K562 (cell line): ENCODE data around the gene ABCC1. TPM values are rescaled to one million over a fixed set of nuclear protein-coding genes. Genes with fewer than 3 reads are reported as not detected.

ENCODE experiments used
- ATAC-seq: fragments of 200-7000 bp; cut with Tn5 transposase; 3 replicates; pipeline ENCODE4 v1.9.1; 2020; ENCODE audit warnings: moderate library complexity
- BruUV-seq: library from RNA; stranded (reverse); fragments of 400-500 nt; replicated peaks from 2 replicates; lab custom pipeline; 2021; lab: Mats Ljungman, UMichigan
- CTCF ChIA-PET: fragments of 300-600 bp; formaldehyde crosslinking; extraction: SDS; loops from one replicate; lab custom pipeline; 2021; ENCODE audit warnings: low intra/inter-chr PET ratio; lab: Yijun Ruan, JAX
- POLR2A ChIA-PET: fragments of 300-600, 350-650 bp; sonication (Branson Sonifier 250); formaldehyde crosslinking; extraction: SDS; loops from one replicate; lab custom pipeline; 2021; ENCODE audit warnings: antibody characterized with exemption, inconsistent platforms; lab: Yijun Ruan, JAX
- DNase-seq, 4 experiments: peaks; one replicate each; pipeline versions ENCODE4 v3.0.0 to v3.0.0-alpha.2; 2011 to 2018; ENCODE audit warnings: low spot score in 3 of 4, mixed read lengths in 3 of 4; ENCODE audit errors: extremely low read depth in 1 of 4
- FAIRE-seq: peaks from 2 replicates; lab custom pipeline; 2011; peaks lifted over from hg19 to GRCh38; lab: Jason Lieb, UNC
- H2AFZ ChIP-seq: 2 replicates; pipeline ENCODE4 v1.6.0; 2011; ENCODE audit warnings: low read depth, low read length, control low read depth, inconsistent platforms
- H3K27ac ChIP-seq: fragments of 200-600 bp; 3 replicates; pipeline ENCODE4 v1.8.0; 2011; ENCODE audit warnings: low read depth, mild to moderate bottlenecking, control low read depth, inconsistent platforms, low read length, moderate library complexity, mixed read lengths; ENCODE audit errors: extremely low read depth
- H3K27me3 ChIP-seq, 2 experiments: fragments of 300-600 bp in 1 of 2; 2 replicates in 1 of 2; 3 replicates in 1 of 2; pipeline versions ENCODE4 v1.6.0 to v1.8.0; 2011; ENCODE audit warnings: inconsistent platforms in 2 of 2, low read length in 2 of 2, mild to moderate bottlenecking in 1 of 2, mixed read lengths in 1 of 2, moderate library complexity in 1 of 2; ENCODE audit not compliant: control insufficient read depth in 2 of 2, insufficient read depth in 2 of 2
- H3K36me3 ChIP-seq: fragments of 300-600 bp; 3 replicates; pipeline ENCODE4 v1.8.0; 2011; ENCODE audit warnings: mild to moderate bottlenecking, low read length, inconsistent platforms; ENCODE audit not compliant: control insufficient read depth, insufficient read depth
- H3K4me1 ChIP-seq, 2 experiments: fragments of 200-600 bp in 1 of 2; replicated peaks in 1 of 2; 2 replicates in 1 of 2; 3 replicates in 1 of 2; pipeline versions ENCODE4 v1.5.1 to v1.8.0; 2011; ENCODE audit warnings: inconsistent platforms in 2 of 2, low read length in 2 of 2, mild to moderate bottlenecking in 1 of 2, mixed read lengths in 1 of 2, moderate library complexity in 1 of 2; ENCODE audit not compliant: control insufficient read depth in 2 of 2, insufficient read depth in 2 of 2
- H3K4me2 ChIP-seq: 2 replicates; pipeline ENCODE4 v1.6.1; 2011; ENCODE audit warnings: low read length, control low read depth, inconsistent platforms, mixed read lengths; ENCODE audit not compliant: insufficient read depth
- H3K4me3 ChIP-seq: fragments of 200-600 bp; sonication (generic), shearing (Covaris generic); 2 replicates; pipeline ENCODE4 v1.5.1; 2016; ENCODE audit warnings: control low read depth, inconsistent platforms
- H3K79me2 ChIP-seq: fragments of 200-600 bp; 3 replicates; pipeline ENCODE4 v1.8.0; 2011; ENCODE audit warnings: low read length, inconsistent platforms; ENCODE audit not compliant: control insufficient read depth, insufficient read depth
- H3K9ac ChIP-seq, 2 experiments: 2 replicates each; pipeline versions ENCODE4 v1.6.0 to v1.6.1; 2011; ENCODE audit warnings: low read depth in 2 of 2, low read length in 2 of 2, control low read depth in 1 of 2, inconsistent platforms in 1 of 2, mild to moderate bottlenecking in 1 of 2, mixed read lengths in 1 of 2; ENCODE audit not compliant: insufficient read depth in 1 of 2
- H3K9me1 ChIP-seq: one replicate; pipeline ENCODE4 v1.6.0; 2011; ENCODE audit warnings: inconsistent platforms, mild to moderate bottlenecking, low read length, moderate library complexity; ENCODE audit not compliant: control insufficient read depth, insufficient read depth
- H3K9me3 ChIP-seq: replicated peaks from 2 replicates; pipeline ENCODE4 v1.5.1; 2011; ENCODE audit warnings: low read depth, low read length, inconsistent platforms; ENCODE audit not compliant: control insufficient read depth, insufficient read depth
- H4K20me1 ChIP-seq: replicated peaks from 2 replicates; pipeline ENCODE4 v1.6.1; 2011; ENCODE audit warnings: low read length, inconsistent platforms, mixed read lengths; ENCODE audit not compliant: control insufficient read depth, insufficient read depth
- BACH1 ChIP-seq: fragments of 200-800 bp; sonication (Bioruptor generic); IDR thresholded peaks from 2 replicates; pipeline ENCODE4 v1.6.1; 2016; ENCODE audit warnings: missing genetic modification characterization, missing compliant biosample characterization
- CBX5 ChIP-seq: IDR thresholded peaks from 2 replicates; pipeline ENCODE4 v1.6.1; 2014; ENCODE audit warnings: low read depth, borderline replicate concordance
- CHD1 ChIP-seq: fragments of 200-600 bp; sonication (generic); IDR thresholded peaks from one replicate; pipeline ENCODE4 v1.6.1; 2012; ENCODE audit warnings: mild to moderate bottlenecking, moderate library complexity, low read length, inconsistent platforms
- DACH1 ChIP-seq: fragments of 450-650 bp; IDR thresholded peaks from 2 replicates; pipeline ENCODE4 v1.6.1; 2018; ENCODE audit not compliant: partially characterized antibody
- GTF2F1 ChIP-seq: IDR thresholded peaks from 2 replicates; pipeline ENCODE4 v1.6.1; 2011; ENCODE audit warnings: low read depth, low read length, improper control_type of control experiment
- HDAC2 ChIP-seq: fragments of 450-650 bp; IDR thresholded peaks from 2 replicates; pipeline ENCODE4 v1.6.1; 2016; ENCODE audit warnings: mild to moderate bottlenecking
- JUNB ChIP-seq: fragments of 450-650 bp; formaldehyde crosslinking; conservative IDR thresholded peaks from 2 replicates; pipeline ENCODE4 v1.4.0; 2020; ENCODE audit warnings: mild to moderate bottlenecking
- MEF2A ChIP-seq: IDR thresholded peaks from 2 replicates; pipeline ENCODE4 v1.6.1; 2011; ENCODE audit warnings: low read depth, mild to moderate bottlenecking, low read length, moderate library complexity; ENCODE audit not compliant: control insufficient read depth
- YY1 ChIP-seq, 3 experiments: IDR thresholded peaks; 2 replicates each; pipeline ENCODE4 v1.6.1; 2011; ENCODE audit warnings: low read length in 2 of 3, mild to moderate bottlenecking in 2 of 3, moderate library complexity in 2 of 3, borderline replicate concordance in 1 of 3, control low read depth in 1 of 3, low read depth in 1 of 3; ENCODE audit not compliant: insufficient read depth in 3 of 3, insufficient replicate concordance in 2 of 3, control insufficient read depth in 1 of 3, insufficient read length in 1 of 3; ENCODE audit errors: extremely low read depth in 1 of 3
- ZC3H11A ChIP-seq: IDR thresholded peaks from 2 replicates; pipeline ENCODE4 v1.6.1; 2012; ENCODE audit warnings: low read depth, low read length, improper control_type of control experiment
- ZNF3 ChIP-seq: fragments of 250-450 bp; sonication (Bioruptor Pico); IDR thresholded peaks from 2 replicates; pipeline ENCODE4 v1.5.0; 2021; ENCODE audit warnings: mild to moderate bottlenecking, moderate library complexity
- ZNF507 ChIP-seq: conservative IDR thresholded peaks from 2 replicates; pipeline ENCODE4 v1.6.1; 2017; ENCODE audit warnings: missing genetic modification characterization, missing compliant biosample characterization
- ZNF77 ChIP-seq: fragments of 250-450 bp; sonication (Bioruptor Pico); IDR thresholded peaks from 2 replicates; pipeline ENCODE4 v1.5.0; 2020
- in situ Hi-C: fragments of 300-500 bp; cut with MboI; formaldehyde crosslinking; loops from 4 replicates; pipeline ENCODE4 v1.15.0; 2018; ENCODE audit warnings: inconsistent platforms, mixed read lengths
- intact Hi-C: fragments of 100-400 bp; cut with micrococcal nuclease; formaldehyde crosslinking; loops from 2 replicates; pipeline ENCODE4 v1.14.2; 2022
- polyA plus RNA-seq, 8 experiments: library from polyadenylated mRNA; depleted of rRNA in 4 of 8; stranded (reverse) in 5 of 8; unstranded in 3 of 8; fragments of >200 nt; fragmentation: Nextera tagmentation in 2 of 8; fragmentation: Illumina TruSeq in 1 of 8; extraction: Ambion mirVana in 2 of 8; extraction: Trizol in 1 of 8; gene quantifications; 2 replicates each; pipeline versions ENCODE4 v1.2.1 to v1.2.3, GENCODE V29; 2011 to 2014; ENCODE audit warnings: inconsistent platforms in 1 of 8, missing spikeins in 1 of 8
- total RNA-seq, 7 experiments: library from RNA; depleted of rRNA in 6 of 7; stranded (reverse); fragments of >200 nt in 6 of 7; fragmentation: Illumina TruSeq in 2 of 7; extraction: Trizol in 2 of 7; gene quantifications; 2 replicates each; pipeline versions ENCODE4 v1.2.1 to v1.2.3, GENCODE V29; 2011 to 2021; ENCODE audit warnings: low replicate concordance in 1 of 7
- TF ChIP-seq, protein P1 (sequence below): fragments of 450-650 bp; IDR thresholded peaks from 2 replicates; pipeline ENCODE4 v1.6.1; 2016; ENCODE audit warnings: borderline replicate concordance
- TF ChIP-seq, protein P2 (sequence below): fragments of 450-650 bp; formaldehyde crosslinking; IDR thresholded peaks from 2 replicates; pipeline ENCODE4 v1.4.0; 2020; ENCODE audit warnings: mild to moderate bottlenecking, moderate library complexity
- TF ChIP-seq, protein P3 (sequence below): sonication (generic); formaldehyde crosslinking; IDR thresholded peaks from 2 replicates; pipeline ENCODE4 v1.4.0; 2020; ENCODE audit warnings: mild to moderate bottlenecking, missing genetic modification reagents

Gene ABCC1
- total and polyA plus RNA-seq, 9 of the 15 experiments (the other 6 are each of a cell fraction or from before 2014, with no cell fraction given) = 3.9 to 41.6 (median 10.0) TPM

DNA sequence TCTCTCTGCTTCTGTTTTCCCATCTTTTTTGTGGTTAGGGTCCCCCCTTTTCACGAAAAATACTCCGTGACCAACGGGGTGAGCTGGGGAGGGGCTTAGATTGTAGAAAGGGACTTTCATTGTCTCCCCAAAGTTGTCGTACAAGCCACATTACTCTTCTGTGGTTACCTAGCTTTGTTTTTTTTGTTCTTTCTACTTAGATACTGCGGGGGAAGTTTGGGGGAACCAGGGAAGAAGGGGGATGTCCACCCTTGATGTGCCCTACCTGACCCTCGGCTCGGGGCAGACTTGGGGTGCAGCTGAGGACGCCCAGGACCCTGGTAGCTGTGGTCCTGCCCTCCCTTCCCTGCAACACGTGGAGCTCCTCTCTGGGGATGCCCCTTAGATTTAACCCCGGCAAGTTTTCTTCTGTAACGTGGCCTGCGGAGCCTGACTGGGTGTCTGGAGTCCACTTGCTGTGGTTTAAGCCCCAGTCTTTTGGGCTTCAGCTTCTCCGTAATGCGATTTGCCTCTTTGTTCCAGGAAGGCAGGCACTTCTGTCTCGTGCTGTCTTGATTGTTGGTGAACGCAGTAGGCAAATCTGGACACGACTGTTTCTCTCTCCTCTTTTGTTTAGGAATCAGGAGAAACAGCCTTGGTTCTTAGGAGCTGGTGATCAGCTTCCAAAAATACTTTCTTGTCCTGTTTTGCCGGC lies 892 bp downstream of the ABCC1 start (continued):
- TF ChIP-seq YY1 (IDR thresholded peaks at IDR 0.05; ENCODE audit: borderline replicate concordance in 1 of 3, control insufficient read depth in 1 of 3, extremely low read depth in 1 of 3, insufficient read depth in 3 of 3, insufficient read length in 1 of 3, insufficient replicate concordance in 2 of 3, low read depth in 1 of 3, low read length in 2 of 3) (no peak), HDAC2 (peak; percentile 22; the same call in 1 of the 2 replicates), JUNB (CRISPR knock-in tag) (no peak), CBX5 (no peak), CHD1 (peak; percentile 36)
- TF ChIP-seq, protein P1, sequence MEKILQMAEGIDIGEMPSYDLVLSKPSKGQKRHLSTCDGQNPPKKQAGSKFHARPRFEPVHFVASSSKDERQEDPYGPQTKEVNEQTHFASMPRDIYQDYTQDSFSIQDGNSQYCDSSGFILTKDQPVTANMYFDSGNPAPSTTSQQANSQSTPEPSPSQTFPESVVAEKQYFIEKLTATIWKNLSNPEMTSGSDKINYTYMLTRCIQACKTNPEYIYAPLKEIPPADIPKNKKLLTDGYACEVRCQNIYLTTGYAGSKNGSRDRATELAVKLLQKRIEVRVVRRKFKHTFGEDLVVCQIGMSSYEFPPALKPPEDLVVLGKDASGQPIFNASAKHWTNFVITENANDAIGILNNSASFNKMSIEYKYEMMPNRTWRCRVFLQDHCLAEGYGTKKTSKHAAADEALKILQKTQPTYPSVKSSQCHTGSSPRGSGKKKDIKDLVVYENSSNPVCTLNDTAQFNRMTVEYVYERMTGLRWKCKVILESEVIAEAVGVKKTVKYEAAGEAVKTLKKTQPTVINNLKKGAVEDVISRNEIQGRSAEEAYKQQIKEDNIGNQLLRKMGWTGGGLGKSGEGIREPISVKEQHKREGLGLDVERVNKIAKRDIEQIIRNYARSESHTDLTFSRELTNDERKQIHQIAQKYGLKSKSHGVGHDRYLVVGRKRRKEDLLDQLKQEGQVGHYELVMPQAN = peak; percentile 38; the same call in 1 of the 2 replicates

DNA sequence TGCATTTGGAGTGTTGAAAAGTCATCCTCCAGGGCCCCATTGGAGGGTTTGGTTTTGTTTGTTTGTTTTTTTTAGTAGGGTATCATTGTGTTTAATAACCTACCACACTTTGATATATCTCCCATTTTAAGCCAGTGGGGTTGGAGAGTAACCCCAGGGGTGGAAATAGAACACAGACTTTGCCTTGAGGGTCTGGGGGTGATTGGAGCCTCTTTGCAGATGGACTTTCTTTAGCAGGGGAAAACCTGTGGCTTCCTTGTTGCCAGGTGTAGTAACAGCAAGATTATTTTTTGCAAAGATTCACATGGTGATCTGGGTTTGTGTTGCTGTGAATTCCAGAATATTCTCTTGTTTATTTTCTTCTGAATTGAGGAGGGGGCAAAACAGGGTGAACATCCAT lies 1.5 kb downstream of the ABCC1 start:
- FAIRE-seq (no peak), ATAC-seq (no peak), DNase-seq (no peak)
- in situ Hi-C loops = no loop called here
- H3K9me1 ChIP-seq = no peaks in the 10 kb centered on the region
- no peaks in the 10 kb centered on the region for H3K9me3 ChIP-seq
- peak overlapping the region; percentile 77 to 96; a peak in 3 of 4 replicates for H3K9ac ChIP-seq
- peak overlapping the region; percentile 83 for H3K27ac ChIP-seq
- H2AFZ ChIP-seq = no peak overlapping the region
- peaks cover 10% of the 10 kb centered on the region; the same call in 2 of the 3 replicates for H3K36me3 ChIP-seq
- no TSS peak for BruUV-seq
- H4K20me1 ChIP-seq = peaks cover 7% of the 10 kb centered on the region
- ChIA-PET POLR2A (interaction anchor here (0.7 to 1.5 kb wide), 2 partner anchors 9 to 67 kb away, joined by 3 to 10 read pairs; no protein-coding TSS in a partner anchor), CTCF (no interaction called here)
- peaks cover 63% of the 10 kb centered on the region for H3K79me2 ChIP-seq
- peak overlapping the region; percentile 86 for H3K4me2 ChIP-seq
- H3K27me3 ChIP-seq = no peaks in the 10 kb centered on the region
- peak overlapping the region; percentile 90 for H3K4me3 ChIP-seq
- intact Hi-C loops = loop anchor here (5.0 kb wide), 1 partner anchor 36 kb away; no protein-coding TSS in a partner anchor
- peaks cover 27 to 38% of the 10 kb centered on the region in 2 experiments; a peak in 4 of 5 replicates for H3K4me1 ChIP-seq
- no peak for TF ChIP-seq ZNF77 (CRISPR knock-in tag)
- no peak for TF ChIP-seq BACH1 (tag)
- TF ChIP-seq GTF2F1 = no peak
- TF ChIP-seq ZNF3 (CRISPR knock-in tag) = no peak
- TF ChIP-seq ZC3H11A = no peak
- TF ChIP-seq, protein P2, sequence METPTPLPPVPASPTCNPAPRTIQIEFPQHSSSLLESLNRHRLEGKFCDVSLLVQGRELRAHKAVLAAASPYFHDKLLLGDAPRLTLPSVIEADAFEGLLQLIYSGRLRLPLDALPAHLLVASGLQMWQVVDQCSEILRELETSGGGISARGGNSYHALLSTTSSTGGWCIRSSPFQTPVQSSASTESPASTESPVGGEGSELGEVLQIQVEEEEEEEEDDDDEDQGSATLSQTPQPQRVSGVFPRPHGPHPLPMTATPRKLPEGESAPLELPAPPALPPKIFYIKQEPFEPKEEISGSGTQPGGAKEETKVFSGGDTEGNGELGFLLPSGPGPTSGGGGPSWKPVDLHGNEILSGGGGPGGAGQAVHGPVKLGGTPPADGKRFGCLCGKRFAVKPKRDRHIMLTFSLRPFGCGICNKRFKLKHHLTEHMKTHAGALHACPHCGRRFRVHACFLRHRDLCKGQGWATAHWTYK (CRISPR knock-in tag) = no peak
- no peak for TF ChIP-seq MEF2A
- no peak for TF ChIP-seq DACH1
- TF ChIP-seq ZNF507 (tag) = no peak
- TF ChIP-seq, protein P3, sequence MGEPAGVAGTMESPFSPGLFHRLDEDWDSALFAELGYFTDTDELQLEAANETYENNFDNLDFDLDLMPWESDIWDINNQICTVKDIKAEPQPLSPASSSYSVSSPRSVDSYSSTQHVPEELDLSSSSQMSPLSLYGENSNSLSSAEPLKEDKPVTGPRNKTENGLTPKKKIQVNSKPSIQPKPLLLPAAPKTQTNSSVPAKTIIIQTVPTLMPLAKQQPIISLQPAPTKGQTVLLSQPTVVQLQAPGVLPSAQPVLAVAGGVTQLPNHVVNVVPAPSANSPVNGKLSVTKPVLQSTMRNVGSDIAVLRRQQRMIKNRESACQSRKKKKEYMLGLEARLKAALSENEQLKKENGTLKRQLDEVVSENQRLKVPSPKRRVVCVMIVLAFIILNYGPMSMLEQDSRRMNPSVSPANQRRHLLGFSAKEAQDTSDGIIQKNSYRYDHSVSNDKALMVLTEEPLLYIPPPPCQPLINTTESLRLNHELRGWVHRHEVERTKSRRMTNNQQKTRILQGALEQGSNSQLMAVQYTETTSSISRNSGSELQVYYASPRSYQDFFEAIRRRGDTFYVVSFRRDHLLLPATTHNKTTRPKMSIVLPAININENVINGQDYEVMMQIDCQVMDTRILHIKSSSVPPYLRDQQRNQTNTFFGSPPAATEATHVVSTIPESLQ (CRISPR knock-in tag) = no peak
